ENCODE data around the gene HMSD.

HMSD gene

GRCh38 chr18:63994783-63995399 lies 45.8 kb downstream of the HMSD start:
- H3K27ac ChIP-seq = no peak overlapping the region
- peak; percentile 85 for TF ChIP-seq CTCF (conservative IDR thresholded peaks at IDR 0.05)
- TF ChIP-seq ZFX (IDR thresholded peaks at IDR 0.05) = no peak

GRCh38 chr18:63997041-63997440 lies 47.9 kb downstream of the HMSD start:
- TF ChIP-seq ZFX (IDR thresholded peaks at IDR 0.05) (no peak), CTCF (conservative IDR thresholded peaks at IDR 0.05) (no peak)

GRCh38 chr18:63997606-63998005 lies 48.5 kb downstream of the HMSD start:
- no peak overlapping the region for H3K27ac ChIP-seq

More at GRCh38 chr18:63997041-63997440, 47.9 kb downstream of the HMSD start:
- no peak overlapping the region for H3K27ac ChIP-seq

GRCh38 chr18:63999871-64000270 lies 50.8 kb downstream of the HMSD start:
- H3K27ac ChIP-seq = no peak overlapping the region
- no peak for TF ChIP-seq ZFX (IDR thresholded peaks at IDR 0.05)
- TF ChIP-seq CTCF (conservative IDR thresholded peaks at IDR 0.05) = no peak

More at GRCh38 chr18:63997606-63998005, 48.5 kb downstream of the HMSD start:
- TF ChIP-seq CTCF (conservative IDR thresholded peaks at IDR 0.05) = no peak
- TF ChIP-seq ZFX (IDR thresholded peaks at IDR 0.05) = no peak

- TF ChIP-seq ZFX (IDR thresholded peaks at IDR 0.05) (no peak), CTCF (conservative IDR thresholded peaks at IDR 0.05) (no peak)
- H3K27ac ChIP-seq = no peak overlapping the region
Measured at GRCh38 chr18:64002581-64002980, 53.5 kb downstream of the HMSD start.

- TF ChIP-seq ZFX (IDR thresholded peaks at IDR 0.05) (no peak), CTCF (conservative IDR thresholded peaks at IDR 0.05) (no peak)
- H3K27ac ChIP-seq = no peak overlapping the region
Measured at GRCh38 chr18:64009305-64009704, 60.2 kb downstream of the HMSD start.

All from C4-2B (cell line).